Uterus (tissue), 4 donors: Measurements from ENCODE around the gene CAMK2G. TPM values are rescaled to one million over a fixed set of nuclear protein-coding genes. Genes with fewer than 3 reads are reported as not detected.

Experiments used
- DNase-seq, 2 donors: peaks; one replicate each; pipeline ENCODE4 v3.0.0-alpha.2; 2019 to 2020
- H3K27ac ChIP-seq, 2 donors: fragments of 200-600 bp; sonication (generic); 1 replicate in 1 of 2; 2 replicates in 1 of 2; pipeline ENCODE4 v1.5.1; 2016 to 2018
- H3K27me3 ChIP-seq, 2 donors: fragments of 200-600 bp; sonication (generic); one replicate each; pipeline ENCODE4 v1.5.1; 2018 to 2019; ENCODE audit warnings: control low read depth in 1 of 2
- H3K36me3 ChIP-seq, 2 donors: fragments of 200-600 bp; sonication (generic); one replicate each; pipeline ENCODE4 v1.5.1; 2019; ENCODE audit warnings: control low read depth in 1 of 2
- H3K4me1 ChIP-seq, 2 donors: fragments of 200-600 bp; sonication (generic); one replicate each; pipeline ENCODE4 v1.5.1; 2018 to 2019; ENCODE audit warnings: control low read depth in 1 of 2
- H3K4me3 ChIP-seq, 2 donors: fragments of 200-600 bp; sonication (generic); 1 replicate in 1 of 2; 2 replicates in 1 of 2; pipeline ENCODE4 v1.5.1; 2018 to 2019; ENCODE audit warnings: mild to moderate bottlenecking in 1 of 2
- H3K9me3 ChIP-seq, 2 donors: fragments of 200-600 bp; sonication (generic); one replicate each; pipeline ENCODE4 v1.5.1; 2019; ENCODE audit warnings: control low read depth in 1 of 2
- CTCF ChIP-seq, 4 experiments: fragments of 200-600 bp in 2 of 4; fragments of 450-650 bp in 2 of 4; sonication (generic) in 2 of 4; IDR thresholded peaks; one replicate each; pipeline ENCODE4 v1.5.1; 2016 to 2019; ENCODE audit warnings: antibody characterized with exemption in 4 of 4, mild to moderate bottlenecking in 2 of 4, moderate library complexity in 1 of 4
- POLR2A ChIP-seq, 2 donors: fragments of 450-650 bp; IDR thresholded peaks; one replicate each; pipeline ENCODE4 v1.6.1; 2016; ENCODE audit warnings: antibody characterized with exemption in 2 of 2, mild to moderate bottlenecking in 1 of 2, moderate library complexity in 1 of 2
- intact Hi-C: fragments of 100-400 bp; cut with DNase I; formaldehyde crosslinking; loops from one replicate; pipeline ENCODE4 v1.15.1; 2023; ENCODE audit warnings: low total_unique reads
- total RNA-seq, 4 donors: library from RNA; depleted of rRNA in 3 of 4; stranded (reverse); fragments of >200 nt in 3 of 4; gene quantifications; one replicate each; pipeline versions ENCODE4 v1.1.0 to v1.2.4, GENCODE V29; 2014 to 2023
- donor health status: DM: yes; HTN: yes; CAD: no.

CAMK2G gene
- total RNA-seq, 4 donors from 2014 or later, result 17.9 to 79.9 (median 40.0) TPM

- Histone ChIP-seq H3K4me3 (no peak overlapping the region), H3K27ac (no peak overlapping the region), H3K4me1 (no peaks in the 10 kb centered on the region), H3K27me3 (no peaks in the 10 kb centered on the region), H3K36me3 (no peaks in the 10 kb centered on the region), H3K9me3 (no peaks in the 10 kb centered on the region)
- no peak for DNase-seq
- intact Hi-C loops, result no loop called here
- TF ChIP-seq CTCF (IDR thresholded peaks at IDR 0.05), result no peak
- TF ChIP-seq POLR2A (IDR thresholded peaks at IDR 0.05), result no peak
Observed at GRCh38 chr10:73818402-73818801, 56.0 kb downstream of the CAMK2G start.

- no peak overlapping the region for H3K27ac ChIP-seq
- no peaks in the 10 kb centered on the region for H3K9me3 ChIP-seq
Observed at GRCh38 chr10:73817826-73818225, 56.5 kb downstream of the CAMK2G start.

GRCh38 chr10:73816917-73817729, 57.2 kb downstream of the CAMK2G start:
- Histone ChIP-seq H3K4me3 (no peak overlapping the region), H3K27me3 (no peaks in the 10 kb centered on the region), H3K9me3 (no peaks in the 10 kb centered on the region), H3K36me3 (no peaks in the 10 kb centered on the region), H3K4me1 (no peaks in the 10 kb centered on the region), H3K27ac (peak overlapping the region; percentile 34 to 41)
- no peak for DNase-seq
- intact Hi-C loops, result no loop called here
- TF ChIP-seq POLR2A (IDR thresholded peaks at IDR 0.05) (no peak), CTCF (IDR thresholded peaks at IDR 0.05) (no peak)

More at GRCh38 chr10:73817826-73818225, 56.5 kb downstream of the CAMK2G start:
- Histone ChIP-seq H3K4me1 (no peaks in the 10 kb centered on the region), H3K27me3 (no peaks in the 10 kb centered on the region), H3K36me3 (no peaks in the 10 kb centered on the region), H3K4me3 (no peak overlapping the region)
- no peak for TF ChIP-seq CTCF (IDR thresholded peaks at IDR 0.05)
- no peak for TF ChIP-seq POLR2A (IDR thresholded peaks at IDR 0.05)
- DNase-seq, result no peak
- intact Hi-C loops, result no loop called here

- peak overlapping the region; percentile 14 to 37 for H3K27ac ChIP-seq
Observed at GRCh38 chr10:73815719-73816030, 58.7 kb downstream of the CAMK2G start.

More at GRCh38 chr10:73815719-73816030, 58.7 kb downstream of the CAMK2G start:
- no peaks in the 10 kb centered on the region for H3K36me3 ChIP-seq
- TF ChIP-seq POLR2A (IDR thresholded peaks at IDR 0.05) (no peak), CTCF (IDR thresholded peaks at IDR 0.05) (no peak)
- H3K4me3 ChIP-seq, result no peak overlapping the region
- no peaks in the 10 kb centered on the region for H3K27me3 ChIP-seq
- no peaks in the 10 kb centered on the region for H3K9me3 ChIP-seq
- intact Hi-C loops, result no loop called here
- no peak for DNase-seq
- no peaks in the 10 kb centered on the region for H3K4me1 ChIP-seq
